Stimulated activated CD4-positive, alpha-beta T cell treated with anti-CD3 and anti-CD28 coated beads, Interleukin-1b, Interleukin-23, amount 100 ng/mL, for 4 hours (primary cell): ENCODE results near the gene PSMD1.
"Not testable (repeated sequence)": the region's sequence is repeated elsewhere in the genome, so short reads cannot be mapped to it uniquely, and the experiment has no call there.

Experiments used
- DNase-seq, 2 donors: peaks; one replicate each; pipeline ENCODE4 v3.0.0-alpha.2; 2020; ENCODE audit warnings: low read depth in 2 of 2

The PSMD1 gene

GRCh38 chr2:231159306-231159705 lies 102.6 kb downstream of the PSMD1 start:
- no peak for DNase-seq

- no peak for DNase-seq
Measured at GRCh38 chr2:231160701-231161100, 104.0 kb downstream of the PSMD1 start.

- DNase-seq, result no peak
Measured at GRCh38 chr2:231161252-231161839, 104.7 kb downstream of the PSMD1 start.

- DNase-seq, result no peak
Measured at GRCh38 chr2:231161877-231162329, 105.2 kb downstream of the PSMD1 start.

GRCh38 chr2:231163011-231163410 lies 106.3 kb downstream of the PSMD1 start:
- DNase-seq, result no peak

- DNase-seq, result no peak
Measured at GRCh38 chr2:231163414-231164095, 106.9 kb downstream of the PSMD1 start.

- DNase-seq, result no peak
Measured at GRCh38 chr2:231167745-231168459, 111.2 kb downstream of the PSMD1 start.

GRCh38 chr2:231168460-231169139 lies 111.9 kb downstream of the PSMD1 start:
- DNase-seq, result no peak

- no peak for DNase-seq
Measured at GRCh38 chr2:231169488-231169887, 112.8 kb downstream of the PSMD1 start.

GRCh38 chr2:231170055-231170454 lies 113.4 kb downstream of the PSMD1 start:
- no peak for DNase-seq

- no peak for DNase-seq
Measured at GRCh38 chr2:231172025-231172424, 115.4 kb downstream of the PSMD1 start.

GRCh38 chr2:231174211-231174651 lies 117.6 kb downstream of the PSMD1 start:
- no peak for DNase-seq

- no peak for DNase-seq
Measured at GRCh38 chr2:231176066-231176465, 119.4 kb downstream of the PSMD1 start.

GRCh38 chr2:231177156-231178025 lies 120.7 kb downstream of the PSMD1 start:
- DNase-seq, result no peak

GRCh38 chr2:231178805-231179204 lies 122.1 kb downstream of the PSMD1 start:
- DNase-seq, result not testable (repeated sequence)

- no peak for DNase-seq
Measured at GRCh38 chr2:231181860-231182512, 125.3 kb downstream of the PSMD1 start.

- no peak for DNase-seq
Measured at GRCh38 chr2:231182513-231182899, 125.8 kb downstream of the PSMD1 start.

GRCh38 chr2:231183851-231184250 lies 127.2 kb downstream of the PSMD1 start:
- DNase-seq, result no peak

GRCh38 chr2:231184319-231184718 lies 127.7 kb downstream of the PSMD1 start:
- no peak for DNase-seq

GRCh38 chr2:231185050-231185725 lies 128.5 kb downstream of the PSMD1 start:
- DNase-seq, result no peak
